Erythroblast (primary cell): ENCODE results near the gene MGAT5.

Experiments used
- GATA1 ChIP-seq: IDR thresholded peaks from 2 replicates; pipeline ENCODE4 v1.6.1; 2011; ENCODE audit warnings: low read depth, mild to moderate bottlenecking, control low read depth, low read length, moderate library complexity
- POLR2A ChIP-seq: IDR thresholded peaks from 2 replicates; pipeline ENCODE4 v1.6.1; 2011; ENCODE audit warnings: mild to moderate bottlenecking, low read length

- TF ChIP-seq POLR2A (no peak), GATA1 (no peak)
Observed at GRCh38 chr2:134493797-134494196, 239.9 kb downstream of the MGAT5 start.
